ENCODE data around the gene DLGAP1. TPM values are rescaled to one million over a fixed set of nuclear protein-coding genes. Genes with fewer than 3 reads are reported as not detected.
A peak's percentile ranks its signal among the peaks of the same experiment; 100 is the strongest.

Gene DLGAP1
- total and polyA plus RNA-seq, 7 experiments from 2014 or later = 0.32 to 1.0 TPM; not detected in 5

DNA sequence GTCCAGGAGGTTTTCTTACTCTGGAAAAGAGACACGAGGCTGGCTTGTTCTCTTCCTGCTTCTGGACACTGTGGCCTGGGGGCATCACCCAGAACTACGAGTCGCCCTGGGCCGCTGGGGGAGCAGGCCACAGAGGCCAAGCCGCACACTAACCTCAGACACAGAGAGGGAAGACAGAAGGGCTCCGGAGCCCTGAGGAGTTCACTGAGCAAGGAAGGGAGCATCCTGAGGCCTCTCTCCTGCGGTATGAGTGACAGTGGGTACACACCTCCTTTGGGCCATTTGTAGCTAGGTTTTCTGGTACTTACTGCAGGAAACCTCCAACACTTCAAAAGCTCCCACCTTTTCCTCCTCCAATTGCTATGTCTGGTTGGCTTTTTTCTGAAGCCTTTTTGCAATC, 494.1 kb downstream of the DLGAP1 start:
- intact Hi-C loops (cut with micrococcal nuclease) = no loop called here
- Histone ChIP-seq H3K4me1 (ENCODE audit: control insufficient read depth in 2 of 2, insufficient read depth in 2 of 2, low read length in 2 of 2) (no peaks in the 10 kb centered on the region), H3K27me3 (ENCODE audit: control insufficient read depth in 2 of 2, insufficient read depth in 2 of 2, low read length in 2 of 2) (no peaks in the 10 kb centered on the region), H3K36me3 (ENCODE audit: control insufficient read depth in 2 of 3, insufficient read depth in 3 of 3, low read length in 3 of 3) (no peaks in the 10 kb centered on the region), H3K9me3 (ENCODE audit: control insufficient read depth in 2 of 3, low read length in 3 of 3) (no peaks in the 10 kb centered on the region), H3K27ac (ENCODE audit: low read depth, low read length) (no peak overlapping the region), H3K4me3 (ENCODE audit: low read length) (no peak overlapping the region)
- DNase-seq = no peak
- peaks cover 0 to 1% (median 0%) of the 10 kb centered on the region in 11 donors for H3K9me3 Mint-ChIP-seq
- H3K36me3 Mint-ChIP-seq = no peaks in the 10 kb centered on the region
- ChIA-PET CTCF (no interaction called here), POLR2A (no interaction called here)
- no peak for ATAC-seq
- H3K27ac Mint-ChIP-seq = peak overlapping the region in 1 of 9 donors; percentile 59
- H3K27me3 Mint-ChIP-seq = peaks cover 0 to 21% (median 15%) of the 10 kb centered on the region in 5 donors
- no peaks in the 10 kb centered on the region for H3K4me1 Mint-ChIP-seq
- H3K4me3 Mint-ChIP-seq = no peak overlapping the region

DNA sequence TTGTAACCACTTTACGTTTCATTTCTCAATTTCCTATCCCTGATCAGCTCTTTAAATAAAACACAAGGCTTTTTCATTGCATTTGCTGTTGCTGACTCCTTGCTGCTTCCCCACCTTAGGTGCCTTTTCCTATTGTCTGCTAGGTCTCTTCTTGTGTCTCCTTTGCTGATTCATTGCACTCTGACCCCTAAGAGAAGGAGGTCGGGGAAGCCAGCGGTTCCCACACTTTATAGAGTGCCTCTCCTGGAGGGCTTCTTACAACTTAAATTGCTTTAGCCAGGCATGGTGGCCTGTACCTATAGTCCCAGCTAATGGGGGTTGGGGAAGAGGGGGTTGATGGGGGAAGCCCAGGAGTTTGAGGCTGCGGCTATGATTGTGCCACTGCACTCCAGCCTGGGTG, 495.0 kb downstream of the DLGAP1 start:
- ChIA-PET CTCF (no interaction called here), POLR2A (no interaction called here)
- no peaks in the 10 kb centered on the region for H3K36me3 ChIP-seq (ENCODE audit: control insufficient read depth in 2 of 3, insufficient read depth in 3 of 3, low read length in 3 of 3)
- H3K4me3 ChIP-seq (ENCODE audit: low read length) = no peak overlapping the region
- Mint-ChIP-seq H3K9me3 (peaks cover 0 to 7% (median 0%) of the 10 kb centered on the region in 11 donors), H3K4me3 (no peak overlapping the region), H3K36me3 (no peaks in the 10 kb centered on the region), H3K4me1 (no peaks in the 10 kb centered on the region), H3K27me3 (peaks cover 0 to 21% (median 13%) of the 10 kb centered on the region in 5 donors), H3K27ac (no peak overlapping the region)
- no peaks in the 10 kb centered on the region for H3K9me3 ChIP-seq (ENCODE audit: control insufficient read depth in 2 of 3, low read length in 3 of 3)
- no peaks in the 10 kb centered on the region for H3K4me1 ChIP-seq (ENCODE audit: control insufficient read depth in 2 of 2, insufficient read depth in 2 of 2, low read length in 2 of 2)
- H3K27ac ChIP-seq (ENCODE audit: low read depth, low read length) = no peak overlapping the region
- H3K27me3 ChIP-seq (ENCODE audit: control insufficient read depth in 2 of 2, insufficient read depth in 2 of 2, low read length in 2 of 2) = no peaks in the 10 kb centered on the region
- no peak for ATAC-seq
- intact Hi-C loops (cut with micrococcal nuclease) = no loop called here
- DNase-seq = no peak

DNA sequence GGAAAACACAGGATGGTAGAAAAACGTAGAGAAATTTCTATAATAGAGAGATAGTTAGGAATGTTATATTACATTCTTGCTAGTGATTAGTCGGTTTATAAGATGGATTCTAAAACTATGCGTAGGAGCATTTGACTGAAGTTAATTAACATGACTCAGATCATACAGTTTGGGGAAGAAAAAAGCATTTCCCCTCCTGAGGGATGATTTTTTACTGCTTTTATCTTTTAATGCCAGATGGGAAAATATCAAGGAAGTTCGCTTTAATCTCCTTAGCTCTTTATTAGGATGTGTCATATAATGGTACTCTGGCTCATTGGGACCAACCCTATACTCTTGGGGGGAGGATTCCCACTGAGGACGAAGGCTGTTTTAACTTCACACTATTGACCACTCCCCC, 503.1 kb downstream of the DLGAP1 start:
- Mint-ChIP-seq H3K27ac (no peak overlapping the region), H3K9me3 (peaks cover 0 to 13% (median 0%) of the 10 kb centered on the region in 11 donors), H3K4me1 (no peaks in the 10 kb centered on the region), H3K4me3 (no peak overlapping the region), H3K36me3 (no peaks in the 10 kb centered on the region), H3K27me3 (peaks cover 0 to 15% (median 7%) of the 10 kb centered on the region in 5 donors)
- ChIA-PET POLR2A (no interaction called here), CTCF (no interaction called here)
- Histone ChIP-seq H3K27me3 (ENCODE audit: control insufficient read depth in 2 of 2, insufficient read depth in 2 of 2, low read length in 2 of 2) (no peaks in the 10 kb centered on the region), H3K4me1 (ENCODE audit: control insufficient read depth in 2 of 2, insufficient read depth in 2 of 2, low read length in 2 of 2) (no peaks in the 10 kb centered on the region), H3K36me3 (ENCODE audit: control insufficient read depth in 2 of 3, insufficient read depth in 3 of 3, low read length in 3 of 3) (no peaks in the 10 kb centered on the region), H3K27ac (ENCODE audit: low read depth, low read length) (no peak overlapping the region), H3K9me3 (ENCODE audit: control insufficient read depth in 2 of 3, low read length in 3 of 3) (no peaks in the 10 kb centered on the region), H3K4me3 (ENCODE audit: low read length) (no peak overlapping the region)
- ATAC-seq (no peak), DNase-seq (no peak)
- intact Hi-C loops (cut with micrococcal nuclease) = no loop called here

DNA sequence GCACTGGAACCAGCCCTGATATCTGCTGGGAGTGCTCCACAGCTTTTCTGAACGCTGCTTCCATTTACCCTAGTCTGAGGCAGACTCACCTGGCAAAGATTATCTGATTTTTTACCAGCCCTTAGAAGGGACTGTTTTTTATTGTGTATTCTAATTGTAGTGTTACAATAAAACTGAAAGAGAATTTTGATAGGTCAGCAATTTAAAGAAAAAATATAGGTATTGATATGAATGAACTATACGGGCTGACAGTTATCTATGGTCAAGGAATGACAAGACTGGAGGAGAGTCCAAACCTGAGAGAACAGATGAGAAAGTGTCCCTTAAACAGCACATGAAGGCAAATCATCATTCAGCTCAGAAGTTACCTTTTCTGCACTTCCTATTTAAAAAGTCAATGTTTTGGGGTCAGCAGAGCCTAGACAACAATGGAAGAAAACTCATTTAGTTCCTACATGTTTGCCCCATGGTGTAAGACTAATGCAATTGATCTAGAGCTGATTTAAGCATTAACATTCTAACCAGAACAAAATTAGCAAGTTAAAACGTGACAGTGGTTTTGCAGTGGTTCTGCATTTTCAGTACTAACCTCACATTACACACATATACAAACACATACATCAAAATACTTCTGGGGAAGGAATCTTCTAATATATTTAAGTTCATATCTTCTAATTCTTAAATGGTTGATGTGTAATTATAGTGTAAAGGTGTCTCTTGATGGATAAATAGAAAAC, 504.3 kb downstream of the DLGAP1 start:
- no peak overlapping the region for H3K27ac Mint-ChIP-seq
- CTCF ChIA-PET = no interaction called here

DNA sequence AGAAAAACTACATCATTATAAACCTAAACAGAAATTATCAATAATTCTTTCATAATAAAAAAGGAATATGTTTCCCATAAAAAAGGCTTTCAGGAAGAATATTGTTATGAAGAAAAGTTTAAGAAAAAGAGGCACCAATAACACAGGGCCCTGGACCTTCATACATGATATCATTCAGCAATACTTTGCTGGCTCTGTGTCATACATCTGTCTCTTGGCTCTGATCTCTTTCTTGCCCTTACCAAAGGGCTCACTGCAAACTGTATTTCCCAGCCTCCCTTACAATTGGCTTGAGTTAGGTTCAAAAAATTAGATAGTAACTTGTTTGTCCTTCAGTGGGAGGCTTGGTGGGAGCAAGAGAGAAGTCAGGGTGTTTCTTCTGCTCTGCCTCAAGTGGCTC, 506.1 kb downstream of the DLGAP1 start:
- Histone ChIP-seq H3K4me3 (ENCODE audit: low read length) (no peak overlapping the region), H3K36me3 (ENCODE audit: control insufficient read depth in 2 of 3, insufficient read depth in 3 of 3, low read length in 3 of 3) (no peaks in the 10 kb centered on the region), H3K9me3 (ENCODE audit: control insufficient read depth in 2 of 3, low read length in 3 of 3) (no peaks in the 10 kb centered on the region), H3K4me1 (ENCODE audit: control insufficient read depth in 2 of 2, insufficient read depth in 2 of 2, low read length in 2 of 2) (no peaks in the 10 kb centered on the region), H3K27me3 (ENCODE audit: control insufficient read depth in 2 of 2, insufficient read depth in 2 of 2, low read length in 2 of 2) (no peaks in the 10 kb centered on the region), H3K27ac (ENCODE audit: low read depth, low read length) (no peak overlapping the region)
- no peaks in the 10 kb centered on the region for H3K4me1 Mint-ChIP-seq
- no peaks in the 10 kb centered on the region for H3K36me3 Mint-ChIP-seq
- peaks cover 0 to 7% (median 0%) of the 10 kb centered on the region in 11 donors for H3K9me3 Mint-ChIP-seq
- DNase-seq = no peak
- no peak overlapping the region for H3K4me3 Mint-ChIP-seq
- H3K27me3 Mint-ChIP-seq = peaks cover 2 to 12% (median 7%) of the 10 kb centered on the region in 5 donors
- POLR2A ChIA-PET = interaction anchor here (0.6 kb wide), 1 partner anchor 74 kb away, joined by 3 read pairs; no protein-coding TSS in a partner anchor
- H3K27ac Mint-ChIP-seq = no peak overlapping the region
- intact Hi-C loops (cut with micrococcal nuclease) = no loop called here
- ATAC-seq = no peak
- CTCF ChIA-PET = no interaction called here

More for the DNA sequence above, 504.3 kb downstream of the DLGAP1 start:
- no peak overlapping the region for H3K4me3 ChIP-seq (ENCODE audit: low read length)
- H3K27me3 ChIP-seq (ENCODE audit: control insufficient read depth in 2 of 2, insufficient read depth in 2 of 2, low read length in 2 of 2) = no peaks in the 10 kb centered on the region
- intact Hi-C loops (cut with micrococcal nuclease) = no loop called here
- ATAC-seq = no peak
- Mint-ChIP-seq H3K4me3 (no peak overlapping the region), H3K4me1 (no peaks in the 10 kb centered on the region), H3K36me3 (no peaks in the 10 kb centered on the region), H3K9me3 (peaks cover 0 to 10% (median 0%) of the 10 kb centered on the region in 11 donors), H3K27me3 (peaks cover 0 to 13% (median 7%) of the 10 kb centered on the region in 5 donors)
- H3K9me3 ChIP-seq (ENCODE audit: control insufficient read depth in 2 of 3, low read length in 3 of 3) = no peaks in the 10 kb centered on the region
- H3K36me3 ChIP-seq (ENCODE audit: control insufficient read depth in 2 of 3, insufficient read depth in 3 of 3, low read length in 3 of 3) = no peaks in the 10 kb centered on the region
- H3K4me1 ChIP-seq (ENCODE audit: control insufficient read depth in 2 of 2, insufficient read depth in 2 of 2, low read length in 2 of 2) = no peaks in the 10 kb centered on the region
- no peak overlapping the region for H3K27ac ChIP-seq (ENCODE audit: low read depth, low read length)
- no peak for DNase-seq
- POLR2A ChIA-PET = no interaction called here

DNA sequence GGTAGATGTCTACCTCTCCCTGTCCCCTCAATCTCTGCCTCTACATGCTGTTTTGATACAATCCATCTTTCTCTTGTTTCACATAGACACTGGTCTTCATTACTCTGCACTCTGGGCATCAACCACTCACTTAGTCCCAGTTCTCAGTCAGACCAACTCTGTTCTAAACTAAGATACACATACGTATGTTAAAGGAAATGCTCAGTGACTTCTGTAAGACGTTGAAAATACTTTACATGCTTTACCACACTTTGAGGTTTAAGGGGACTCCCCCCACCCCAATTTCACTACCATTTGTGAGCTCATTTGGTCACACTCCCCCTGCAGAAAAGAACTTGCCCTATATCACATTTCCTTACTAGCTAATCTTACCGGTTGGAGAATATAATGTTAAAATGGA, 507.7 kb downstream of the DLGAP1 start:
- Mint-ChIP-seq H3K36me3 (no peaks in the 10 kb centered on the region), H3K27me3 (peaks cover 0 to 12% (median 7%) of the 10 kb centered on the region in 5 donors), H3K4me3 (no peak overlapping the region), H3K9me3 (peaks cover 0 to 7% (median 0%) of the 10 kb centered on the region in 11 donors), H3K27ac (no peak overlapping the region), H3K4me1 (no peaks in the 10 kb centered on the region)
- CTCF ChIA-PET = no interaction called here
- no peaks in the 10 kb centered on the region for H3K4me1 ChIP-seq (ENCODE audit: control insufficient read depth in 2 of 2, insufficient read depth in 2 of 2, low read length in 2 of 2)
- H3K9me3 ChIP-seq (ENCODE audit: control insufficient read depth in 2 of 3, low read length in 3 of 3) = no peaks in the 10 kb centered on the region
- intact Hi-C loops (cut with micrococcal nuclease) = no loop called here
- no peak for DNase-seq
- ATAC-seq = no peak
- H3K36me3 ChIP-seq (ENCODE audit: control insufficient read depth in 2 of 3, insufficient read depth in 3 of 3, low read length in 3 of 3) = no peaks in the 10 kb centered on the region
- no peak overlapping the region for H3K27ac ChIP-seq (ENCODE audit: low read depth, low read length)
- H3K4me3 ChIP-seq (ENCODE audit: low read length) = no peak overlapping the region
- POLR2A ChIA-PET = no interaction called here
- H3K27me3 ChIP-seq (ENCODE audit: control insufficient read depth in 2 of 2, insufficient read depth in 2 of 2, low read length in 2 of 2) = no peaks in the 10 kb centered on the region

DNA sequence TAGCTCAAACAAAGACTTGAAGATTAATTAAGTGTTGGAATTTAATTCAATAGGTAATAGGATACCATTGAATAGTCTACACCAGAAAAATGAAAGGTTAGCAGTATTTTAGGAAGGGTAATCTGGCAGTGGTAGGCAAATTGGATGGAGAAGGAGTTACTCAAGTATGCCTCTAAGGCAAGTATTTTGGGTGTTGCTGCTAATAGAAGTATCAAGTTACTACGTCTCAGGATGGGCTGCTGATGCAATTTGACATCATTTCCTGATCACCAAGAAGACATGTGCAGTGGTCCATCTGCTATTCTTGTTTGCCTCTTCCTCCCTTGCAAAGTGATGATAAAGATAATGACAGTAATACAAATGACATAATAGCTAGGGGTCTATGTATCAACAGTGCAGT, 519.8 kb downstream of the DLGAP1 start:
- Mint-ChIP-seq H3K4me3 (no peak overlapping the region), H3K36me3 (no peaks in the 10 kb centered on the region), H3K4me1 (no peaks in the 10 kb centered on the region), H3K9me3 (peaks cover 0 to 9% (median 2%) of the 10 kb centered on the region in 11 donors), H3K27me3 (peaks cover 0 to 15% (median 10%) of the 10 kb centered on the region in 5 donors), H3K27ac (no peak overlapping the region)
- H3K27me3 ChIP-seq (ENCODE audit: control insufficient read depth in 2 of 2, insufficient read depth in 2 of 2, low read length in 2 of 2) = no peaks in the 10 kb centered on the region
- intact Hi-C loops (cut with micrococcal nuclease) = no loop called here
- H3K4me1 ChIP-seq (ENCODE audit: control insufficient read depth in 2 of 2, insufficient read depth in 2 of 2, low read length in 2 of 2) = no peaks in the 10 kb centered on the region
- ATAC-seq = no peak
- H3K36me3 ChIP-seq (ENCODE audit: control insufficient read depth in 2 of 3, insufficient read depth in 3 of 3, low read length in 3 of 3) = no peaks in the 10 kb centered on the region
- ChIA-PET POLR2A (no interaction called here), CTCF (no interaction called here)
- no peak for DNase-seq
- H3K9me3 ChIP-seq (ENCODE audit: control insufficient read depth in 2 of 3, low read length in 3 of 3) = no peaks in the 10 kb centered on the region
- no peak overlapping the region for H3K27ac ChIP-seq (ENCODE audit: low read depth, low read length)
- no peak overlapping the region for H3K4me3 ChIP-seq (ENCODE audit: low read length)

All from naive thymus-derived CD4-positive, alpha-beta T cell (primary cell).